GM20431 (cell line): ENCODE data around the gene HPF1.
"Not testable (repeated sequence)": the region's sequence is repeated elsewhere in the genome, so short reads cannot be mapped to it uniquely, and the experiment has no call there.

Experiments used
- in situ Hi-C: fragments of 300-500 bp; cut with MseI, MboI; formaldehyde crosslinking; loops from one replicate; pipeline ENCODE4 v1.15.0; 2020; ENCODE audit warnings: low sequenced_read_pairs; ENCODE audit not compliant: unreplicated experiment

The HPF1 gene

GRCh38 chr4:169757575-169758184 is at the start of gene HPF1:
TSS of gene HPF1 (minus strand) at chr4:169757944. CDS start at chr4:169757877, 67 bp downstream.
- in situ Hi-C loops, result no loop called here

GRCh38 chr4:169806770-169807169 is 49.0 kb upstream of the HPF1 start:
- in situ Hi-C loops, result not testable (repeated sequence)

- in situ Hi-C loops, result no loop called here
Observed at GRCh38 chr4:169803413-169803812, 45.7 kb upstream of the HPF1 start.

DNA sequence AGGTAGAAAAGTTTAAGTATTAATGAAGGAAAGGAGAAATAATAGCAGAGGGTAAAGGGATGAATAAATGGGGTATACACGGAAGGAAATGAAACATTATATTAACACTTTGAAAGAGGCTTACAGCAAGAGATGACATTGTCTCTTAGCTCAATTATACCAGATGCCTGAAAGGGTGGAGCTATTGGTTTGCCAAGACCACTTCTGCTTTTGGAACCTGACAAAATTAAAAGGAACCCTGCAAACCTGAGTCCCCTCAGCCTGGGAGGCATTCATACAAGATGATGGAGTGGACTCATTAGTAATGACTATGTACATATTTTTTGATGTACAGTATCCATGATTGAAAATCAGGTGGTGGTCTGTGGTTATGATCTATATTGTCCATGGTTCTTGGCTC is 45.1 kb upstream of the HPF1 start:
- in situ Hi-C loops, result no loop called here

DNA sequence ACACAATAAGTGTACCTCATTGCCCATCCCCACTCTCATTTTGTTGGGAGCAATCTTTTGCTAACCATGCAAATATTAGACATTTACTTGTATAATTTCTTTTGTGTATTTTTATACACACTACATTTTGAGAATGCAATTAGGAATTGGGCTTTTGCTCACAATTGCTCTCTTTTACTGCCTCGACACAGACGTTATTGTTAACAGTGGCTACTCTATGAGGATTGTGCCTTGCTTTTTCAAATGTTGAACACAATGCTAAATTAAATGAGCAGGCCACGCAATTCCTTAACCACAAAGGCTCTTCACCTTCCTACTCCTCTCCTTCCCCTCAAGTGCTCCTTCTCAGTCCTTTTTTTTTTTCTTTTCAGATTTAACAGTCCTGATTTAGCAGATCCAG is 42.8 kb upstream of the HPF1 start:
- in situ Hi-C loops, result no loop called here

DNA sequence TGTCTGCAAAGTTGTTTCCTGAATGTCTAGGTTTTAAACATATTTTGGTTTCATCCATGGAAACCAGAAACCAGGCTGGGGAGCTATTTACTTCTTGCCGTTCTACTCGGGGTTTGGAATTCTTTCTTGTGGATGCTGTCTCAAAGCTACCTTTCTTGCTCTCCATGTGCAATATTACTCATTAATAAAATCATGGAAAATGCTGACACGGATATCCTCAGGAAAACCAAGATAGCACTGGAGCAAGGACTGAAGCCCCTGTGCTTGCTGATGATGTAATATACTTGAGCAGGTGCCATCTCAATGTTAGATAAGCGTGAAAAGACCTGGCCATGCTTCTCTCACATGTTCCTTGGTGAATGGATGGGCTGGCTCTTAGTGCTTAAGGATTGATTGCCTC is 41.5 kb upstream of the HPF1 start:
- in situ Hi-C loops, result no loop called here

GRCh38 chr4:169795585-169795984 is 37.8 kb upstream of the HPF1 start:
- in situ Hi-C loops, result no loop called here

DNA sequence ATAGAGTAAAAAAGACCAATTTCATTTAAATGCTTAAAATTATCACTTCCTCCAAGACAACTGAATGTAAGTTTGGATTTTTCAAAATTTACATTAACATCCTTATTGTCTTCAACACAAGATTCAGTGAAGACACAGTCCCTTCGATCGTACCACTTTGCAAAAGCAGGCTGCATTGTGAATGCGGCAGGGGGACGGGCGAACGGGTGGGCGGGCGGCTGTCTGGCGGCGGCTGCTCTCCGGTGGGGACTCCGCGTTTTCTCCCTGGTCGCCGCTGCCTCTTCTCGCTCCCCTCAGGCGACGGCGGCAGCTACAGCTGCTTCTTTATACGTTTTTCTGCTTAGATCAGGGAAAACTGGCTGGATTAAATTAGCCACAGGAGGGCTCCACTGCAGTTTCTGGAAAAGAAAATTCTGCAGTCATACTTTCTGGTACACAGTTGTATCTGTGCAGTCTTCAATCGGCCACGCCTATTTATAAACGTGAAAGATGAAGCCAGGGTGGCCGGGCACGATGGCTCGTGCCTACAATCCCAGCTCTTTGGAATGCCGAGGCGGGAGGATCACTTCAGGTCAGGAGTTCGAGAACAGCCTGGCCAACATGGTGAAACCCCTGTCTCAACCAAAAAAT is 33.9 kb upstream of the HPF1 start:
- in situ Hi-C loops, result no loop called here

GRCh38 chr4:169791062-169791461 is 33.3 kb upstream of the HPF1 start:
- in situ Hi-C loops, result no loop called here

GRCh38 chr4:169774466-169775445 is 17.0 kb upstream of the HPF1 start:
- in situ Hi-C loops, result no loop called here

- in situ Hi-C loops, result no loop called here
Observed at GRCh38 chr4:169773889-169774288, 16.1 kb upstream of the HPF1 start.

DNA sequence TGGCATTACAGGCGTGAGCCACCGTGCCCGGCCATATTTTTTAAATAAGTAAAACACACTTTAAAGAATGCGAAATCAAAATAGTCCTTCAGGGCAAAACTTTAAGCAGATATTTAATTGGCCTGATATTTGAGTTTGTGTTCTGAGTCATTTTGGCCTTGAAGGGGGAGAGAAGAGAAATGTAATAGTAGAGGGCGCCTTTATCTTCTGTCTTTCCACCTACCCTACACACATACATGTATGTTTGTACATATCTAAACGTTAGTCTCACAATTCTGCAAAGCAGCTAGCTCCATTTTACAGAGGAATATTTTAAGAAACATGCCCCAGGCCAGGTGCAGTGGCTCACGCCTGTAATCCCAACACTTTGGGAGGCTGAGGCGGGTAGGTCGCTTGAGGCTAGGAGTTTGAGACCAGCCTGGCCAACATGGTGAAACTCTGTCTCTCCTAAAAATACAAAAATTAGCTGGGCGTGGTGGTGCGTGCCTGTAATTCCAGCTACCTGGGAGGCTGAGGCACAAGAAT is 13.9 kb upstream of the HPF1 start:
- in situ Hi-C loops, result not testable (repeated sequence)

- in situ Hi-C loops, result no loop called here
Observed at GRCh38 chr4:169770416-169770815, 12.7 kb upstream of the HPF1 start.

GRCh38 chr4:169768385-169768784 is 10.6 kb upstream of the HPF1 start:
- in situ Hi-C loops, result no loop called here

GRCh38 chr4:169766741-169767140 is 9.0 kb upstream of the HPF1 start:
- in situ Hi-C loops, result no loop called here

GRCh38 chr4:169765835-169766234 is 8.1 kb upstream of the HPF1 start:
- in situ Hi-C loops, result no loop called here

DNA sequence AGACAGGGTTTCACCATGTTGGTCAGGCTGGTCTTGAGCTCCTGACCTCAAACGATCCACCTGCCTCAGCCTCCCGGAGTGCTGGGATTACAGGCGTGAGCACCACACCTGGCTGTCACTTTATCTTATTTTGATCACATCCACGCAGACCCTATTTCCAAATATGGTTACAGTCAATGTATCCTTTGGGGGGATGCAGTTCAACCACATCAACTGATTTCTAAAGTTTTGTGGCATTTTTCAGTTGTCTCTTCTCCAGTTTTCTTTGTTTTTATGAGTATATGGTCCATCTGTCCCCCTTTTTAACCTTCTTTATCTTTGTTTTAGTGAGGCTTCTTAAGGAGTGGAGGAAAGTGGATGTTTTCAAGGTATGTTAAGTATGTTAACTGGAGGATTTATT is 4.1 kb upstream of the HPF1 start:
- in situ Hi-C loops, result no loop called here

DNA sequence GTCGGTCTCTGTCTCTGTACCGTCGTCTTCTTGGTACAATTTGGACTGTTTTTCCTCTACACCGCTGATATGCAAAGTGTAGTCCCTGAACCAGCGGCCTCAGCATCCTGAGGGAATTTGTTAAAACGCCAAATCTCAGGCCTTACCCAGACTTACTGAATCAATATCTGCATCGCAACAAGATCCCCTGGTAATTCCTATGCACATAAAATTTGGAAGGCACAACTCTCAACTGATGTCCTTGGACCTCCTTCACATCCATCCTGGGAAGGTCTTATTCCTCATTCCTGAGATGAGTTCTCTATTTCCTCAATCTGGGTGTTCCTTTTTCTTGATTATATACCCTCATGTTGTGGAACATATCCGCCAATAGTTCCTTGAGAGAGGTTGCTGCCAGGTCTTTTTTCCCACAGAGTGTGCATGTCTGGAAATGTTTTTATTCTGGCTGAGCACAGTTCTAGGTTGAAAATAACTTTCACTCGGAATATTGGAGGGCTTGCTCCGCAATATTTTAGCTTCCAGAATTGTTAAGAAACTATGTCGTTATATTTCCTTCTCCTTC is 738 bp upstream of the HPF1 start:
- in situ Hi-C loops, result no loop called here

DNA sequence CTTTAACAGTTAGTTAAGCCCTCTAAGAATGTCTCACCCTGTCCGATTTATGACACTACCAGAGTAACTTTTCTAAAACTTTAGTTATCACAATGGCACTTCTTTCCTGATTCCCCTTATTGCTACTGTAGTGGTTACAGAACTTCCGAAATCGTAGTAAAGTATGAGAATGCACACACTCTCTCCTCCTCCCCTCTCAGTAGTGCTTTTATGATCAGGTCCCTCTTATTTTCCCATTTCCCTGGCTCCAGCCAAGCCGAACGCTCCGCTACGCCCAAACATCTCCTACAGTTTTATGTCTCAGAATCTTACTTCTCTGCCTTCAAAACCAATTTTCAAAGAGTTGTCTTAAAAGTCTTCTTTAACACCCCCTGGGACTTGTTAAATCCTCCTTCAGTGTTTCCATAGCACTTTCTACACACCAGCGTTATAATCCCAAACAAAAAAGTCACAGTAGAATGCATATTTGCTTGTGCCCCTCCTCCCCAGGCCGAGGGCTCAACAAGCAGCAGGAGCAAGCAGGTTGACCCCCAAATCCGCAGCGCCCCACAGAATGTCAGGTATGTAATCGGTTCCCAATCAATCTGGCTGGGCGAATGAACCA is 671 bp downstream of the HPF1 start:
- in situ Hi-C loops, result no loop called here

DNA sequence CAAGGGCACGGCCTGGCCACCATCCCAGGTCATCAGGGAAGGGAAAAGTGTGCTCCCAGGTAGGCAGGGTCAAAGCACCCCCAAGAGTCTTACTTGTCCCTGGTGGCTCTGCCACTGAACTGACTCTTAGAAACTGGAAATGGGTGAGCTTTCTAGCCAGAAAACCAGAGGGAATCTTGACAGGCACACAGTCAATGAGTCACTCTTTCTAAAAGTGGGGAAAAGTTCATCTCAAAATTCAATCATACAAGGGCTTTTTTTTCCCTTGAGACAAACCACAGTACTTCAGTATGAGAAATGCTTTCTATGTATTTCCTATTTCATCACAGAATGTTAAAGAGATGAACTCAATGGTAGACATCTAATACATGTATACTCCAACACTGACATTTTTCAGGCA is 12.5 kb downstream of the HPF1 start:
- in situ Hi-C loops, result no loop called here
